Hematopoietic multipotent progenitor cell treated with erythropoietin and hydrocortisone succinate and interleukin-3 and kit ligand, for 15 days (in vitro differentiated cells): ENCODE measurements around the gene PRRT4.

Experiments used
- DNase-seq: peaks from one replicate; pipeline ENCODE4 v3.0.0-alpha.2; 2015; ENCODE audit warnings: low spot score

Gene PRRT4

DNA sequence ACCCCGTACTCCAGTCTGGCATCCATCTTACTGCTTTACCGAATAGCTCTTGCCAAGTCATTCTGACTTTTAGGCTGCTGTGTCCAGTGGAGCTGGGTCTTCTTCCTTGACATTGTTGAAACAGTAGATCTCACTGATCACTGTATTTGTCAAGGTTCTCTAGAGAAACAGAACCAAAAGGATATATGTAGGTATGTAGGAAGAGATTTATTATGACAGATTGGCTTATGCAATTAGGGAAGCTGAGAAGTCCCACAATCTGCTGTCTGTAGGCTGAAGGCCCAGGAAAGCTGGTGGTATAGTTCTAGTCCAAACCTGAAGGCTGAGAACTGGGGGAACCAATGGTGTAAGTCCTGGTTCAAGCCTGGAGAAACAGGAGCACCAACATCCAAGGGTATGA, 12.1 kb upstream of the PRRT4 start:
- DNase-seq, result no peak

DNA sequence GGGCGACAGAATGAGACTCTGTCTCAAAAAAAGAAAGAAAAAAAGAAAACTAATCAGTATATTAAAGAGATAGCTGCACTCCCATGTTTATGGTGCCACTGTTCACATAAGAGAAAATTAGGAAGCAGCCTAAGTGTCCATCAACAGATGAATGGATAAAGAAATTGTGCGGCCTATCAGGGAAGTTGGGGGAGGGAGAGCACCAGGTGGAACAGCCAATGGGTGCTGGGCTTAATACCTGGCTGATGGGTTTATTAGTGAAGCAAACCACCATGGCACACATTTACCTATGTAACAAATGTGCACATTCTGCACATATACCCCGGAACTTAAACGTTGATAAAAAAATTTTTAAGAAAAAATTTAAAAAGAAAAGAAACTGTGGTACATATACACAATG, 9.0 kb upstream of the PRRT4 start:
- DNase-seq, result no peak

DNA sequence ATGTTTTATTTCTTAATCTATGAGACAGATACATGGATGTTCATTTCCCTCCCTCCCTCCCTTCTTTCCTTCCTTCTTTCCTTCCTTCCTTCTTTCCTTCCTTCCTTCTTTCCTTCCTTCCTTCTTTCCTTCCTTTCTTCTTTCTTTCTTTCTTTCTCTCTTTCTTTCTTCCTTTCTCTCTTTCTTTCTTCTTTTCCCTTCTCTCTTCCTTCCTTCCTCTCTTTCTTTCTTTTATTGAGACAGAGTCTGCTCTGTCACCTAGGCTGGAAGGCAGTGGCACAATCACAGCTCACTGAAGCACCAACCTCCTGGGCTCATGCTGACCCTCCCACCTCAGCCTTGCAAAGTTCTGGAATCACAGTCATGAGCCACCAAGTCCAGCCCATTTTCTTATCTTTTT, 5.5 kb upstream of the PRRT4 start:
- DNase-seq, result no peak

DNA sequence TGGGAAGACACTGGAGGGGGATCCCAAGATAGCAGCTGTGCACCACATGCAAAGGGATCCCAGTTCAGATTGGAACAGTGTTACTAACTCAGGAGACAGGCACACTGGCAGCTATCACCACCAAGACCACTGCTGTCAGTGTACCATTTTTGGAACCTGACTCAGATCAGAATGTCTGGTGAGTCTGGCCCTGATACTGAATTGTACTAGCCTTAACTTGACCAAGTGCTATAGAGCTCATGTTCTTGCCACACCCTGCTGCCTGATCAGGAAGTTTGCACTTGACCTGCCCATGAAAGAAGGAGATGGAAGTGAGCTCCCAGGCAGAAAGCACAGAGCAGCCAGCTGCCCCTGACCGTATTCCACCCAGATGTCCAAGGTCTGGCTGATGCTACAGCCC, 4.8 kb upstream of the PRRT4 start:
- DNase-seq, result no peak

DNA sequence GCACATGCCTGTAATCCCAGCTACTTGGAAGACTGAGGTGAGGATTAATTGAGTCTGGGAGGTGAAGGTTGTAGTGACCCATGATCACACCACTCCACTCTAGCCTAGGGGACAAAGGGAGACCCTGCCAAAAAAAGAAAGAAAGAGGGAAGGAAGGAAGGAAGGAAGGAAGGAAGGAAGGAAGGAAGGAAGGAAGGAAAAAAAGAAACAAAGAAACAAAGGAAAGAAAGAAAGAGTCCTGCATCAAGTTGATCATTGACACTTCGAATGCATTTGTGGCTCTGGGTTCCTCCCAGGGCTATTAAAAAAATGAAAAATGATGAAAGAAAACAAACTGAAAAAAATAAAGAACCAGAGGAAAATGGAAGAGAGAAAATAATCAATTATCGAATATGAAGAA, 3.9 kb upstream of the PRRT4 start:
- no peak for DNase-seq

DNA sequence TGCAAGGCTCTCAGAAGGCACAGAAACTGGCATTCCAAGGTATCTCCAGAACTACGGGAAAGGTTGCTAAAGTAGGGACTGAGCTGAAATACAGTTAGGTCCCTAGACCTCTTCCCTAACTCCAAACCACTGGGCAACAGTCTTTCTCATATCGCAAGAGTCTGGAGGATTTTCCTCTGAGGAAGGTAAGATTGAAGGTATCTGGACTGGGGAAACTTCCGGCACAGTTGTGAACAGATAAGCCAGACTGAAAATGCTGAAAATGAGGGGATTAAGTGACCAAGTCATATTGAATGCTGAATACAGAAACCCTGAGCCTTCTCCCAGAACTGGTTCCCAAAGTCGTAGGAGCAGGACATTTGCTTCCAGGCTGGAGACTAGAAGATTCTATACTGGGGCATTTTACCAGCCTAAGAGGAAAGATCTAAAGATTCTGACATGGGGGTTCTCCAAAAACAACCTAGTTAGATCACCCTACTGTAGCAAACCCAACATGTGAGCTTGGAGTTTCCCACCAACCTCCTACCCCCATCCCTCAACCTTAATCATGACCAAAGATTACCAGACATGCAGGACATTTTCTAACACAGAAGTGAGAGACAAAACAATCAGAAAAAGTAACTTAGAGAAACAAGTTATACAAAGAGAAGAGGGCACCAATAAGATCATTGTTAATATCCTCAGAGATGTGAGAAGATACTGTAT, 2.8 kb upstream of the PRRT4 start:
- DNase-seq, result no peak

DNA sequence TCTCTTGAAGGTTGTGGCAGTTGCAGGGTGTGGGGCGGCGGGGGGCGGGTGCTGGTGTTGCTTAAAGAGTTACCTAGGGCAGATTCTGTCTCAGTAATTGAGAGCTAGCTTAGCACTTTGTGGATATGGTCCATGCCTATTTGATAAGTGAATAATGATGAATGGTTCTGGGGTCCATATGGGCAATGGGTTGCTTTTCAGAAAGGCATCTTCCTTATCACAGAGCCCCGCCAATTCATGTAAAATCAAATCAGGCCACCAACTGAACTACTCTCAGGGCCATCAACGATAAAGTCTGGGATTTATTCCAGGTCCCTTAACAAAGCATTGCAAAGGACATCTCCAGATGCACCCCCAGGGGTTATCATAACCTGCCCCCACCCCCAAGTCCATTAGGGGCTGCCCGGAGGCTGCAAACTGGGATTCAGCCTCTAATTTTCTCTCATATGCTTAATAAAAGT, 1.8 kb upstream of the PRRT4 start:
- DNase-seq, result no peak

DNA sequence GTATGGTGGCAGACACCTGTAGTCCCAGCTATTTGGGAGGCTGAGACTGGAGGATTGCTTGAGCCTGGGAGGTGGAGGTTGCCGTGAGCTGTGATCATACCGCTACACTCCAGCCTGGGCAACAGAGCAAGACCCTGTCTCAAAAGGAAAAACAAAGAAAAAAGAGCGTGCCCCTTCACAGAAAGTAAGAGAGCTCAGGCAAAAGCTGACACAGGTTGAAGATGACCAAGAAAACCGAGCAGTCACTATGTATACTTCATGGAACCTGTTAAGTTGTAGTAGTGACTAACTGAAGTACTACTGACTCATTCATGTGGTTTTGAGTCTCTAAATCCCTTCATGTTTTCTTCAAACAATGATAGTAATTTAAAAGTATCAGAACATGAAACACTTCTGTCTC, 1.2 kb upstream of the PRRT4 start:
- DNase-seq, result no peak

DNA sequence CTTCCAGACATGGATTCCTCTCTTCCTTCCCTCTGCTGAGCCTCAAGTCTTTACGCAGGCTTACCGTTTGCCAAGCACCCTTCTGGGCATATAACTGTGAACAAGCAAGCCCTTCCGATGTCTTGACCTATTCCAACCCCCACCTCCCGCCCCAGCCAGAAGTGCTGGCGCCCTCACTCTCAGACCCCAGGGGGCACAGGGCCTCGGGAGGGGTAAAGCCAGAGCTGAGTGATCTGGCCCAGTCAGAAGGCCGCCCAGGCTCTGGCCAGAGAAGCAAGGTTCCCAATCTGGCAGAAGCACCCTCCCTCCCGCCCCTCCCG, 1.2 kb downstream of the PRRT4 start:
- no peak for DNase-seq

DNA sequence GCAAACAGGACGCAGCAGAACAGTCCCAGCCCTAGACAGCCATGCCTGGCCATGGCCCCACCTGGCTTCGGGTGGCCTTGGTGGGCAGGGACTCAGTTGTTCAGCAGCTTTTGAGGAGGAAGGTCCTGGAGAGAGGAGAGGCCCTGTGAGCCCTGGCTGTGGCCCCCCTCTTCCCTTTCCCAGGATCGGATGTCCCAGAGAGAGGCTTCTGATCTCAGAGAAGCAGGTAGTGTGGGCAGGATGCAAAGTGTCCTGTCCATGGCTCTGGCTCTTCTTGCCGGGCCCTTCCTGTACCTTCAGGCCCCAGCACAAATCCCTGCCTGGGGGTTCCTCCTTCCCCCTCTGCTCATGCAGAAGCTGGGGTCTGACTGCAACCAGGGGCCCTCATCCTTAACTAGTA, 1.6 kb downstream of the PRRT4 start:
- no peak for DNase-seq

DNA sequence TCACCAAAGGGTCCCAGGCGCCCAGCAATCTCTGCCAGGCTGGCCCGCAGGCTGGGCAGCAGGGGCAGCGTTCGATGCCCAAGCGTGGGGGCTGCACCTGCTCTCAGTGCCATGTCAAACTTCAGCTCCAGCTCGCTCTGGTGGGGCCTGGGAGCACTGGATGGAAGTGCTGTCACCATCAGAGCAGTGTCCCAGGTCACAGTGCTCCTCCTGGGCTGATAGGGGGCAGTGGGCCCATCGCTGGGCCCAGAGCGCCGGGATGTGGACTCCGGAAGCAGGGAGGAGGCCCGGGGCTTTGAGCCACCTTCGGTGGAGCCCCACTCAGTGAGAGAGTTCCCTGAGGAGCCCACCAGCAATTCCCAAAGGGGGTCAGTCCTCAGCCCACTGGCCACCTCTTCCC, 2.2 kb downstream of the PRRT4 start:
- no peak for DNase-seq

DNA sequence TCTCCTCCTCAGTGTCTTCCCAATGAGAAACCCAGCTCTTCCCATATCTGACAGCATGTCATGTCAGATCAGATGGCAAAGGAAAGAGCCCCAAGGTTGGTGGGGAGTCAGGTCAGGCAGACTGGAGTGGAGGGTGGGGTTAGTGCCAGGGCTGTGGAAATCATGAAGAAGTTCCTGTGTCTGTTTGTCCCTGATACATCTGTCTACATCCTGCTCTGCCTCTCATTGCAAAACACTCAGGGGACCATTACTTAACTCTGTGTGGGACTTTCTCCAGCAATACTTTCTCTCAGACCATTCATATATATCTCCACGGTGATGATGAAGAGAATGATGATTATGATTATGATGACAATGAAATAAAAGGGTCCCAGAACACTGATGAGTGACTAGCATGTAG, 3.3 kb downstream of the PRRT4 start:
- DNase-seq, result no peak

DNA sequence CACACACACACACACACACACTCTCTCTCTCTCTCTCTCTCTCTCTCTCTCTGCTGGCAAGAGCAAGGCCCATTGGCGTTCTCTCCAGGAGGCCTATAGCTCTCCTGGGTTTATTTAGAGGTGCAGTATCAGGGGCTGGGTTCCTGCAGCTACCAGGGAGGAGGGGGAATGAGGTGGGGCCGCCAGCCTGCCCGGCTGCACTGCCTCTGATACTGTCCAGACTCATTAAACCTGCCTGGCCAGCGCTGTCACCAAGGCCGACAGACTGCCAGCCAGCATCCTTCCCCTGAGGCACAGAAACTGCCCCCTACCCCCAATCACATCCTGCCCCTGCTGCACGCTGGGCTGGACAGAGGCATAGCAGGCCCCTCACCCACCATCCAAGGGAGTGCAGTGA, 4.3 kb downstream of the PRRT4 start:
- no peak for DNase-seq

DNA sequence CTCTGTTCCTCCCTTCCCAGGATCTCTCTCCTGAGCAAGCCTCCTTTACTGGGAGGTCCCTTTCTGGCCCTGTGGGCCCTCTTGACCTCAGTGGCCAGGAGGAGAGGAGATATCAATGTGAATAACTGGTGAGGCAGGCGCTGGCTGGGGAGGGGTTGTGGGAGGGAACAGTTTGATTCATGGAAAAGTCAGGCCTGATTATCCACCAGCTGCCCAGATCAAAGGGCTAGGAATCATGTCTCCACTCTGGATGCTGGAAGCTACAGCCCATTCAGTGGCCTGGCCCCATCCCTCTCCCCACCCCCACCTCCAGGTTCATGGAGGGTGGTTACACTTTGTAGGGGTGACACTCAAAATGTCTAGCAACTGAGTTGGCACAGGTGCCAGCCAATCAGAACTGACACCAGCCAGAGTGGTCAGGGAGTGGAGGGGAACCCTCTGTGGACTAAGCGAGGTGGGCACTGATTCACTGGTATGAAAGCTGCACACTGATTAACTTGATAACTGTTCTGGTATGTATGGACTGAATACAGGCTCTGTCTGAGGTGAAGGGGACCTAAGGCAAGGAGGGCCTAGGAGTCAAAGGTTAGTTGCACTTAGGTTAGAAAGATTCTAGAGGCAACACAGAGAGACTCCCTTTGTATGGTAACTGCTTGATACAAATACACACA, 4.8 kb downstream of the PRRT4 start:
- DNase-seq, result no peak

DNA sequence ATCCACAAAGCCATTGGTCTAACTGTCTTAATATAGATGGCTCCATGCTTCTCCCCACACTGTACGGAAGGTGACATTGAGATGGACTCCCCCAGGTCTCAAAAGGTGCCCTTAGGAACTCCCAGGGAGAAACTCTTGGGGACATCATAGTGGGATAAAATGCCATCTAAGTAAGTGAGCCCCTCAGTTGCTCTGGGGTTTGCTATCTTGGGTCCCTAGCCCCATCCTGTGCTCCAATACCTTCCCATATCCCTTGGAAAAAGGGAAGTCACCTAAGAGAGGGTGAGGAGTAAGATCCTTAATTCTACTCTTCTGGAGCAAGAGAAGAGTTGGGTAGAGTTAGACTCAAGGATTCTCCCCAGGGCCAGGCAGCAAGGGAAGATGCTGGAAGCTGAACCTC, 7.9 kb downstream of the PRRT4 start:
- DNase-seq, result no peak

DNA sequence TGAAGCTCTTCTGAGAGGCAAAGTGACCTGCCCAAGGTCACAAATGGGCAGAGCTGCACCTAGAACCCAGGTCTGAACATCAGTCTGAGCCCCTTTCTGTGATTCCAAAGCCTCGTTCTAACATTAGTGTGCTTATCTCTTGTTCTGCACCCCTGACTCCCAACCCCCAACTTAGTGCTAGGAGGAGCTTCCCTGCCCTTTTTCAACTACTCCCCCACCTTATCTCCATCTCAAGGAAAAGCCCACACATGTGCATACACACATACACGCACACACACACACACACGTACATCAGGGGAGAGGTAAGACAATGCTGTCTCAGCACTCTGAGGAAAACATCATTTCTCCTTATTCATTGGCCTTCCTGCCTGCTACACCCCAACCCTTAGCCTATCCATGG, 8.3 kb downstream of the PRRT4 start:
- DNase-seq, result no peak

DNA sequence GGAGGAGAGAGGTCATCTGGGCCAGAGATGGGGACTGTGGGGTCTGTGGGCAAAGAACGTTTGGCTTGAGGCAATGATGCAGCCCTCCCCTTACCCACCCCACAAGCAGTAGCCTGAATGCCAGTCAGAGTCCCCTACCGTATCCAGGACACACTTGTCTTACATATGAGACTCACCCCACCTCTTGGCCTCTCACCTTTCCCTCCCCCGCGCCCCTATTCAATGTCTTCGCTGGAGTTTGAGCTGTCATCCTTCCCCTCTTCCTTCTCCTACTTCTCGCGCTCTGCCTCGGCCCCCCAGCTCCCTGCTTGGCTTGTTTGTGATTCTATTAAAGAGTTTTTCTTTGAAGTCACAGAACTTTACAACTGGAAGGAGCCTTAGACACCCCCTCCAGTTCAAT, 8.9 kb downstream of the PRRT4 start:
- DNase-seq, result no peak

DNA sequence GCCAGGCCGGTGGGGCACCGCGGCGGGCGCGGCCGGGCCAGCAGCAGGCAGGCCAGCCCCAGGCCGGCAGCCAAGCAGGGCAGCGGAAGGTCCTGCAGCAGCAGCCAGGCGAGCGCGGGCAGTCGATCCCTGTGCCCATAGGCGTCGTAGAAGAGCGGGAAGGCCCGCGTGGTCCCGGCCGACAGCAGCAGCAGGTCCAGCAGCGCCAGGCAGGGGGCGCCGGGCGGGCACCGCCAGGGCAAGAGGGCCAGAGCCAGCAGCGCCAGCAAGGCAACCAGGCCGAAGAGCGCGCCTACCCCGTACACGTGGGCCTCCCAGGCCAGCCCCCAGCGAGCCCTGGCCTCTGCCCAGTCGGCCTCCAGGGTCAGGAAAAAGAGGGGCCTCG, 9.3 kb downstream of the PRRT4 start:
- no peak for DNase-seq

DNA sequence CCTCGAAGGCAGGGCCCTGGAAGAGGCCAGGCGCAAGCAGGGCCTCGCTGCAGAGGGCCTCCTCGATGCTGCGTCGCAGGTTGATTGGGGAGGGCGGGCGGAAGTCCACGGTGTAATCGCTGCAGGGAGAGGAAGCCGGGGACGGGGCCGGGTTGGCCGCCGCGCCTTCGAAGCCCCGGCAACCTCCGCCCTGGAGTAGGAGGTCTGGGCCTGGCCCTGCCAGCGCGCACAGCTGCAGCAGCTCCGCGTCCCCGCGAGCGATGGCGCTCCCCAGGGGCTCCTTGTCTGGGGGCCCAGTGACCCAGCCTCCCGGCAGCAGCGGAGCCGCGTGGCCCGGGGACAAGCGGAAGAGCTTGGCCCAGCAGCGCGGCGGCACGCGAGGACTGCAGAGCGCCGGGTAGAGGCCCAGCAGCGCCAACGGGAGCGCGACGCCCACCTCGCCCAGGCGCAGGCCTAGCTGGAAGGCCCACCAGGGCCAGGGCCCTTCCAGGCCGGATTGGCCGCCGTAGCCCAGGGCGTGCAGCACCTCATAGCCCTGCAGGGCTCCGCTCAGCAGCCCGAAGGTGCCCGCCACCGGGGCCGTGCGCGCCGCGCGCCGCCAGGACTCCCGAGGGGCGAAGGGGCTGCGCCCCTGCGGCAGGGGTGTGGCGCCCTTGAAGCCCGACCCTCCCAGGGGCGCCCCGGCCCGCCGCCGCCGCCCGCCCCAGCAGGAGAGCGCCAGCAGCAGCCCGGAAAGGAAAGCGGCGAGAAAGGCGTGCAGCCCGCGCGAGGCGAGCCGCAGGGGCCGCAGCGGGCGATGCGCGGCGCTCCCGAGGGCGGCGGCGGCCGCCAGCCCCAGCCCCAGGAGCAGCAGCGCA, 10.0 kb downstream of the PRRT4 start:
- no peak for DNase-seq

DNA sequence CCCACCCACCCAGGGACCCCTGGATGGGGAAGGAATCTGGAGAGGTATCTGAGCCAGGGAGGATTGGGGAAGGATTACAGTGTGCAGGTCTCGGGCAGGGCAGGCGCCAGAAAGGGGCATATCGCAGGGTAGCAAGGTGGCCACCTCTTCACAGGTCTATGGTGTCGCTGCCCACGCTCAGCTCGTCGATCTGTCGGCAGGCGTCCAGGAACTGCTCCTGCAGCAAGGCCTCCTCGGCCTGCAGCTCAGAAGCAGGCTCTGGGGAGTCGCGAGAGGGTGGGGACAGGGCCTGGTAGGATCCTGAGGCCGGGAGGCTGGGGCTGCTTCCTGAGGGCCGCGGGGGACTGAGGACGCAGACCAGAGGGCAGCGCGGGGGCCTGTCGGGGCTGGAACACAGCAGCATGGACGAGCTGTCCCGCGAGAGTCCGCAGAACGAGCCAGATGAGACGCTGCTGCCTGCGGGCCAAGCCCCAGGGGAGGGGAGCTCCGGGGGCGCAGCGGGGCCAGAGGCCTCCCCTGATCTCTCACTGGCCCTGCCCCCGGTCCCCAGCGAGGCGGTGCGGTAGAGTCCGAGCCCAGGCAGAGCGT, 10.7 kb downstream of the PRRT4 start:
- no peak for DNase-seq

DNA sequence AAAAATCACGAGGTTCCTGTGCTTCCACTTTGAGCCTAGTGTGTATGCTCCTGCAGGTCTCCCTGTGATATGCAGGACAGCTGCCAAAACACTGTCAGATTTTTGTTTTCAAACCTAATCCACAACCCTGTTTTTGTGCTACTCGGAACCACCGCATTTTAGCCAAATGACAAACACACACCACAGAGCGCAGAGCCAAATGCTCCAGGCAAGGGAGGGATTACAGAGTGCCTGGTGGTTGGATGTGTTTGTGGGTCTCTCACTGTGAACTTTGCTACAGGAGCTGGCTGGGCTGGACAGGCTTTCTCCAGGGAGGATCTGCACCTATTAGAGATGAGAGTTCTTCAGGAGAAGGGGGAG, 12.0 kb downstream of the PRRT4 start:
- no peak for DNase-seq

DNA sequence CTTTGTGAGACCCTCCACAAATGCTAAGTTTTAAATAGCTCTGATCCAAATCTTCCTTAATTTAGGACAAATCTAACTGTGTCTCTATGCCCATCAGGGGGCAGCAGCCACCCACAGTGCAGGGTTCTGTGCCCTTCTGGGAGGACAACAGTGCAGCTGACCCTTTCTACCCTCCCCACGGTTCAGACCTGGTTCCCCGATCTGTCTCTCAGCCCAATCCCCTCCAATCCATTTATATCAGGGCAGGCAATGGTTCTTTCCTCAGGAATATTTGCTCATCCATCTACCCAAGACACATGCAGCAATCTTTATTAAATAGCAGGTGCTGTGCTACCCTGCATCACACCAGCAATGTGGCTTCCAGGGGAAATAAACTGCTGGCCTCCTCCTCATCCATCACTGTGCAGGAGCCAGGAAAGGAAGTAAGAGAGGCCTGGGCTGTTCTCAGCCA, 13.8 kb downstream of the PRRT4 start:
- DNase-seq, result no peak

DNA sequence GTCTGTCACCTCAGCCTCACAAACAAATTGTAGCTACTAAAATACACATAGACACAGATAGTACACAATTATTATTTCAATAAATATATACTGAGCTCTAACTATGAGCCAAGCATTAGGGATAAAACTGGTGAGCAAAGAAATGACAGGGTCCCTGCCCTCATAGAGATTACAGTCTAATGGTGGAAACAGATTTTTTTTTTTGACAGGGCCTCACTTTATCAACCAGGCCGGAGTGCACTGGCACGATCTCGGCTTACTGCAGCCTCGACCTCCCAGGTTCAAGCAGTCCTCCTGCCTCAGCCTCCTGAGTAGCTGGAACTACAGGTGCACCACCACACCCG, 17.1 kb downstream of the PRRT4 start:
- no peak for DNase-seq
